Breast epithelium (tissue), 4 donors: Measurements from ENCODE around the gene ABTB2. TPM values are rescaled to one million over a fixed set of nuclear protein-coding genes. Genes with fewer than 3 reads are reported as not detected.

Experiments used
- DNase-seq, 2 donors: peaks; one replicate each; pipeline ENCODE4 v3.0.0-alpha.2; 2019; ENCODE audit warnings: low spot score in 2 of 2
- H3K27ac ChIP-seq, 2 donors: fragments of 200-600 bp; sonication (generic) in 1 of 2; one replicate each; pipeline ENCODE4 v1.5.1; 2016 to 2019; ENCODE audit warnings: mild to moderate bottlenecking in 1 of 2
- H3K27me3 ChIP-seq, 2 donors: fragments of 200-600 bp; sonication (generic) in 1 of 2; one replicate each; pipeline versions ENCODE4 v1.5.1 to v1.6.0; 2017 to 2019; ENCODE audit warnings: control low read depth in 1 of 2, mild to moderate bottlenecking in 1 of 2
- H3K36me3 ChIP-seq: fragments of 200-600 bp; one replicate; pipeline ENCODE4 v1.5.1; 2019
- H3K4me1 ChIP-seq, 2 donors: fragments of 200-600 bp; sonication (generic); one replicate each; pipeline ENCODE4 v1.5.1; 2016 to 2019; ENCODE audit warnings: control low read depth in 1 of 2
- H3K4me3 ChIP-seq, 3 donors: fragments of 200-600 bp; sonication (generic); 1 replicate in 2 of 3; 2 replicates in 1 of 3; pipeline ENCODE4 v1.5.1; 2016 to 2019; ENCODE audit warnings: mild to moderate bottlenecking in 3 of 3, moderate library complexity in 2 of 3
- H3K9me3 ChIP-seq, 2 donors: fragments of 200-600 bp; sonication (generic) in 1 of 2; one replicate each; pipeline ENCODE4 v1.5.1; 2016 to 2019; ENCODE audit warnings: control low read depth in 1 of 2
- POLR2A ChIP-seq: fragments of 450-650 bp; IDR thresholded peaks from one replicate; pipeline ENCODE4 v1.6.1; 2016; ENCODE audit warnings: antibody characterized with exemption, mild to moderate bottlenecking, moderate library complexity
- POLR2AphosphoS5 ChIP-seq, 3 donors: sonication (generic); formaldehyde crosslinking; IDR thresholded peaks; one replicate each; pipeline ENCODE4 v1.6.1; 2017; ENCODE audit warnings: antibody characterized with exemption in 3 of 3
- intact Hi-C: fragments of 100-400 bp; cut with DNase I; formaldehyde crosslinking; loops from one replicate; pipeline ENCODE4 v1.15.1; 2023; ENCODE audit warnings: low total_unique reads
- total RNA-seq, 3 donors: library from RNA; depleted of rRNA; stranded (reverse); fragments of >200 nt; gene quantifications; one replicate each; pipeline ENCODE4 v1.1.0, GENCODE V29; 2016
- TF ChIP-seq, protein P1 (sequence below), 3 donors: fragments of 450-650 bp; IDR thresholded peaks; one replicate each; pipeline ENCODE4 v1.5.1; 2016 to 2017; ENCODE audit warnings: antibody characterized with exemption in 3 of 3, mild to moderate bottlenecking in 3 of 3, moderate library complexity in 3 of 3

ABTB2 gene
- total RNA-seq, 3 donors from 2014 or later = 1.3 to 5.6 (median 1.9) TPM

DNA sequence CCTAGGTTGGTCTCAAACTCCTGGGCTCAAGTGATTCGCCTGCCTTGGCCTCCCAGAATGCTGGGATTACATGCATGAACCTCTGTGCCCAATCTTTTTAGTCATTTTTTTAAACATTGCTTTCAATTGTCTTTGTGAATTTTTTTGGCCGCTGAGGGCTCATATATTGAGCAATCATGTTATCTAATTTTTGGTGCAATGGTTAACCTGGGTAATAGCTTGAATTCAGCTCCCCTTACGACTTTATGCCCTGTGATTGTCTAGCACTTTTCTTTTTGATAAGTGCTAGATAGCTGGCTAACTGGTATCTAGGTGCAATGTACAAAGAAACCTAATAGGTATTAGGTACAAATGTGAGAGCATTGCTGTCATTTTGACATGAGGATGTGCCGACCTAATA lies 45.6 kb upstream of the ABTB2 start:
- no peaks in the 10 kb centered on the region for H3K9me3 ChIP-seq
- no peaks in the 10 kb centered on the region for H3K36me3 ChIP-seq
- intact Hi-C loops = no loop called here
- TF ChIP-seq POLR2A (no peak), POLR2AphosphoS5 (IDR thresholded peaks at IDR 0.05) (no peak)
- H3K27ac ChIP-seq = no peak overlapping the region
- H3K27me3 ChIP-seq = no peaks in the 10 kb centered on the region
- no peaks in the 10 kb centered on the region for H3K4me1 ChIP-seq
- H3K4me3 ChIP-seq = no peak overlapping the region
- DNase-seq = no peak

DNA sequence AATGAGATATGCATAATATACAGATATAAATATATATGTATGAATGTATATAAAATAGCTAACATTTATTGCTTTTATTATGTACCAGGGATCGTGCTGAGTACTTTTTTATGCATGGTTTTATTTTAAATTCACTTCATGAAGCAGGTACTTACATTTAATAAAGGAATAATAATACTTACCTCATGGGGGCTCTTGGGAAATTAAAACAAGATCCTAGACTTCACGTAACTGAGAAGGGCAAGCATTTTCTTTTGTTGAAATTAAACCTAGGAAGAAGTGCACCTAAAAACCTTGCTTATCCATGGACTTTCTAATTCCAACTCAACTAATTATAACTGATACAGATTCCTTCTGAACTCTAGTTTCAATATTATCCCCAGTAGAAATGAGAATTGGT lies 40.0 kb upstream of the ABTB2 start:
- Histone ChIP-seq H3K27ac (no peak overlapping the region), H3K4me1 (no peaks in the 10 kb centered on the region), H3K4me3 (no peak overlapping the region), H3K27me3 (no peaks in the 10 kb centered on the region), H3K36me3 (no peaks in the 10 kb centered on the region), H3K9me3 (peaks cover 0 to 10% of the 10 kb centered on the region in 2 donors)
- DNase-seq = no peak
- intact Hi-C loops = no loop called here
- TF ChIP-seq, protein P1, sequence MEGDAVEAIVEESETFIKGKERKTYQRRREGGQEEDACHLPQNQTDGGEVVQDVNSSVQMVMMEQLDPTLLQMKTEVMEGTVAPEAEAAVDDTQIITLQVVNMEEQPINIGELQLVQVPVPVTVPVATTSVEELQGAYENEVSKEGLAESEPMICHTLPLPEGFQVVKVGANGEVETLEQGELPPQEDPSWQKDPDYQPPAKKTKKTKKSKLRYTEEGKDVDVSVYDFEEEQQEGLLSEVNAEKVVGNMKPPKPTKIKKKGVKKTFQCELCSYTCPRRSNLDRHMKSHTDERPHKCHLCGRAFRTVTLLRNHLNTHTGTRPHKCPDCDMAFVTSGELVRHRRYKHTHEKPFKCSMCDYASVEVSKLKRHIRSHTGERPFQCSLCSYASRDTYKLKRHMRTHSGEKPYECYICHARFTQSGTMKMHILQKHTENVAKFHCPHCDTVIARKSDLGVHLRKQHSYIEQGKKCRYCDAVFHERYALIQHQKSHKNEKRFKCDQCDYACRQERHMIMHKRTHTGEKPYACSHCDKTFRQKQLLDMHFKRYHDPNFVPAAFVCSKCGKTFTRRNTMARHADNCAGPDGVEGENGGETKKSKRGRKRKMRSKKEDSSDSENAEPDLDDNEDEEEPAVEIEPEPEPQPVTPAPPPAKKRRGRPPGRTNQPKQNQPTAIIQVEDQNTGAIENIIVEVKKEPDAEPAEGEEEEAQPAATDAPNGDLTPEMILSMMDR (IDR thresholded peaks at IDR 0.05) = no peak
- no peak for TF ChIP-seq POLR2A
- no peak for TF ChIP-seq POLR2AphosphoS5 (IDR thresholded peaks at IDR 0.05)

DNA sequence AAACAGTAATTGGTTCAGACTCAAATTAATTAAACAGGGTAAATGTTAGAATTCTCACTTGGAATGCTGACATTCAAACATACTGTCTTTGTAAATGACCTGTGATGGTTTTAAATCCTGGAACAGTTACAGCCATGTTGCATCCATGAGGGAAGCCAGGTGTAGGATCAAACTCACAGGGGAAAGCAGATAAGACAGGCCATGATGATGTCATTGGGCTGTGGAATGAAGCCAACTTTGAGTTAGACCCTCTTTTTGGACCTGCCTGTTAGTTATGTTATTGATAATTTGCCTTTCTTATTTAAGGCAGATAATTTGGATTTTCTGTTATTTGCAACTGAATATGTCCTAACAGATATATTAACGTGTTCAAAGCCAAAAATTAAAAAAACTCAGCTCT lies 39.3 kb upstream of the ABTB2 start:
- H3K4me3 ChIP-seq = no peak overlapping the region
- H3K36me3 ChIP-seq = no peaks in the 10 kb centered on the region
- no peaks in the 10 kb centered on the region for H3K27me3 ChIP-seq
- intact Hi-C loops = no loop called here
- H3K9me3 ChIP-seq = peaks cover 0 to 10% of the 10 kb centered on the region in 2 donors
- no peak for TF ChIP-seq POLR2A
- TF ChIP-seq, protein P1 (IDR thresholded peaks at IDR 0.05) = no peak
- no peak for TF ChIP-seq POLR2AphosphoS5 (IDR thresholded peaks at IDR 0.05)
- no peaks in the 10 kb centered on the region for H3K4me1 ChIP-seq
- DNase-seq = no peak
- no peak overlapping the region for H3K27ac ChIP-seq

DNA sequence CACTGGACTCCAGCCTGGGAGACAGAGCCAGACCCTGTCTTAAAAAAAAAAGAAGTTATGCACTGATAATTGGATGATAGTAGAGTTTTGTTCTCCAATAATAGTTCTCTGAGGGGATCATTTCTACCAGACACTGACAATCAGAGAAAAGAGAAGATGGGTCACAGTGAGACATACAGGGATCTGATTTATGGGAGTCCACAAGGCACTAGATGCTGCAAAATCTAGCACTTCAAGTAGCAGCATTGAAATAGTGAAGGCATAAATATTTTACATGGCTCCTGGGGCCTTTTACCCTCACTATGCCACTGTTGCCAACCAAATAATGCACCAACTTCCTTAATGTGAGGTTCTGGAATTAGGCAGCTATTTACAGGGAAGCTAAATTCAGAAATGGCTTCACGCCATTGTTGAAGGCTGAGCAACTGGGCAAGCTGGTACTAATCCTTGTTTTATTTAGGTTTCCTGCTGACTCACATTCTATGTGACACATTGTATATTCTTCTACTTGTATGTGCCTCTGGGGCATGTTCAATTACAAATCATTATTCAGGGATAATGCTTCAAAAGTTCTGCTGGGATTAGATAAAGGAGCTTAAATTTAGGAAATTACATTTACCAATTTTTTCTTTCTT lies 38.2 kb upstream of the ABTB2 start:
- intact Hi-C loops = no loop called here
- H3K9me3 ChIP-seq = peaks cover 0 to 10% of the 10 kb centered on the region in 2 donors
- no peak overlapping the region for H3K4me3 ChIP-seq
- DNase-seq = peak in 1 of 2 donors; percentile 25
- TF ChIP-seq POLR2A (no peak), POLR2AphosphoS5 (IDR thresholded peaks at IDR 0.05) (no peak)
- TF ChIP-seq, protein P1 (IDR thresholded peaks at IDR 0.05) = no peak
- H3K27ac ChIP-seq = peak overlapping the region; percentile 19 to 46
- H3K36me3 ChIP-seq = no peaks in the 10 kb centered on the region
- H3K4me1 ChIP-seq = no peaks in the 10 kb centered on the region
- no peaks in the 10 kb centered on the region for H3K27me3 ChIP-seq

DNA sequence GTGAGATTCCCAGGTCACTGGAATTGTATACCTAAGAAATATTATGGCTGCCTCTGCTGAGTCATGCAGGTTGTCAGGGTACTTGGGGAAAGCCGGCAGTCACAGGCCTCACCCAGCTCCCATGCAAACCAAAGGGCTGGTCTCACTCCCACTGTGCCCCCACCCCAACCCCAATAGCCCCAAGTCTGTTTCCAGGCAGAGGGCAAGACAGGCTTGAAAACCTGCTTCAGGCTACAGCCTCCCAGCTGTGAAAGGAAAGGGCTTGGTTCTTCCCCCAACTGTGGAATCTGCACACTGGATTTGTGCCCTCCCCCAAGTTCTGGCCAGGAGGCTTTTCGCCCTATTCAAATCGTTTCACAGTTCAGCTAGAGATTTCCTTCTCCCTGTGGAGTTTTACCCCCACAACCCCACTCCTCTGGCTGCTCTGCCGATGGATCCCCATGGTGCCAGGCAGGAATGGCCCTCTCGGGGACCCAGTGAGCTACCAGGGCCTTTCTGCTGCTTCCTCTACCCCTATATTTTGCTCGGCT lies 37.0 kb upstream of the ABTB2 start:
- H3K27me3 ChIP-seq = no peaks in the 10 kb centered on the region
- intact Hi-C loops = no loop called here
- TF ChIP-seq POLR2AphosphoS5 (IDR thresholded peaks at IDR 0.05) (no peak), POLR2A (no peak)
- TF ChIP-seq, protein P1 (IDR thresholded peaks at IDR 0.05) = no peak
- H3K9me3 ChIP-seq = peaks cover 0 to 10% of the 10 kb centered on the region in 2 donors
- no peak overlapping the region for H3K27ac ChIP-seq
- DNase-seq = no peak
- H3K4me3 ChIP-seq = no peak overlapping the region
- no peaks in the 10 kb centered on the region for H3K36me3 ChIP-seq
- no peaks in the 10 kb centered on the region for H3K4me1 ChIP-seq
